Loucy (cell line): Measurements from ENCODE around the gene RAB25.

Experiments
- H2AFZ ChIP-seq: fragments of 200-600 bp; sonication (generic); 2 replicates; pipeline ENCODE4 v1.6.0; 2016; ENCODE audit warnings: antibody characterized with exemption, mild to moderate bottlenecking, low read length, moderate library complexity
- H3F3A ChIP-seq: fragments of 200-600 bp; 2 replicates; pipeline ENCODE4 v1.6.0; 2016; ENCODE audit warnings: antibody characterized with exemption, low read depth, mild to moderate bottlenecking
- H3K27me3 ChIP-seq: fragments of 200-600 bp; sonication (generic); 2 replicates; pipeline ENCODE4 v1.6.1; 2014; ENCODE audit warnings: low read length, mild to moderate bottlenecking; ENCODE audit not compliant: insufficient read depth, poor library complexity, severe bottlenecking
- H3K36me3 ChIP-seq: fragments of 200-600 bp; sonication (generic); 2 replicates; pipeline ENCODE4 v1.6.1; 2016; ENCODE audit warnings: low read length; ENCODE audit not compliant: insufficient read depth
- H3K4me1 ChIP-seq: fragments of 200-600 bp; sonication (generic); 2 replicates; pipeline ENCODE4 v1.5.1; 2014; ENCODE audit warnings: low read length, mild to moderate bottlenecking; ENCODE audit not compliant: insufficient read depth, poor library complexity, severe bottlenecking
- H3K4me2 ChIP-seq: fragments of 200-600 bp; sonication (generic); 2 replicates; pipeline ENCODE4 v1.6.0; 2014; ENCODE audit warnings: antibody characterized with exemption, low read length, low read depth, mild to moderate bottlenecking; ENCODE audit not compliant: poor library complexity, severe bottlenecking
- H3K4me3 ChIP-seq: fragments of 200-600 bp; sonication (generic); 2 replicates; pipeline ENCODE4 v1.5.1; 2014; ENCODE audit warnings: low read length, mild to moderate bottlenecking, mixed read lengths; ENCODE audit not compliant: poor library complexity, severe bottlenecking
- H3K79me2 ChIP-seq: fragments of 200-600 bp; sonication (generic); 2 replicates; pipeline ENCODE4 v1.6.1; 2014; ENCODE audit warnings: low read length; ENCODE audit not compliant: insufficient read depth
- H3K9ac ChIP-seq: fragments of 200-600 bp; sonication (generic); 2 replicates; pipeline ENCODE4 v1.6.0; 2014; ENCODE audit warnings: mild to moderate bottlenecking, low read depth, low read length, moderate library complexity; ENCODE audit not compliant: poor library complexity, severe bottlenecking
- H3K9me2 ChIP-seq: fragments of 200-600 bp; sonication (generic); replicated peaks from 2 replicates; pipeline ENCODE4 v1.6.1; 2016; ENCODE audit warnings: low read depth, low read length, mixed read lengths
- H3K9me3 ChIP-seq: fragments of 200-600 bp; sonication (generic); 2 replicates; pipeline ENCODE4 v1.6.1; 2014; ENCODE audit warnings: mild to moderate bottlenecking, antibody characterized with exemption, low read length, low read depth; ENCODE audit not compliant: insufficient read depth
- H4K20me1 ChIP-seq: fragments of 200-600 bp; sonication (generic); 2 replicates; pipeline ENCODE4 v1.6.0; 2014; ENCODE audit warnings: antibody characterized with exemption, low read length, mild to moderate bottlenecking; ENCODE audit not compliant: insufficient read depth, poor library complexity, severe bottlenecking
- EZH2phosphoT487 ChIP-seq: fragments of 200-600 bp; IDR thresholded peaks from 2 replicates; pipeline ENCODE4 v1.6.1; 2018; ENCODE audit warnings: antibody characterized with exemption, mild to moderate bottlenecking, moderate library complexity, borderline replicate concordance
- TF ChIP-seq, protein P1 (sequence below): fragments of 200-600 bp; sonication (generic); conservative IDR thresholded peaks from 2 replicates; pipeline ENCODE4 v1.5.1; 2014; ENCODE audit warnings: mild to moderate bottlenecking, antibody characterized with exemption, low read length

Gene RAB25

DNA sequence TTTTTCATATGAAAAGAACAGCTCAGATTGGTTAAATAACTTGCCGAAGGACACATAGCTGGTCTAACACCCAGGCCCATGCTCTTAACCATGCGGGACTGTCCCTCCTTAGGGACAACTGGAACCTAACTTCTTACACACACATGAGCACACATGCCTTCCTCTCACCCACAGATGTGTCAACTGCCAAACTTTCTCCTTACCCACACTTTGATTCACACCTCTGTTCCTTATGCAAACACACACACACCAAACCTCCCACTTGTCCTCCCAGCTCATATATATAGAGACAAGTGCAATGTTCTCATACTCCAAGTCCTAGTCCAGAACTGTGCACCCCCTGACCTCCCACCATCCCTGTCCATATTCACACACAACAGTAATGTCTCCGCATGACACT lies 4.3 kb downstream of the RAB25 start:
- H2AFZ ChIP-seq: no peak overlapping the region
- no peak overlapping the region for H3K9ac ChIP-seq
- no peaks in the 10 kb centered on the region for H4K20me1 ChIP-seq
- H3K79me2 ChIP-seq: no peaks in the 10 kb centered on the region
- no peaks in the 10 kb centered on the region for H3K36me3 ChIP-seq
- no peak overlapping the region for H3K4me2 ChIP-seq
- TF ChIP-seq, protein P1, sequence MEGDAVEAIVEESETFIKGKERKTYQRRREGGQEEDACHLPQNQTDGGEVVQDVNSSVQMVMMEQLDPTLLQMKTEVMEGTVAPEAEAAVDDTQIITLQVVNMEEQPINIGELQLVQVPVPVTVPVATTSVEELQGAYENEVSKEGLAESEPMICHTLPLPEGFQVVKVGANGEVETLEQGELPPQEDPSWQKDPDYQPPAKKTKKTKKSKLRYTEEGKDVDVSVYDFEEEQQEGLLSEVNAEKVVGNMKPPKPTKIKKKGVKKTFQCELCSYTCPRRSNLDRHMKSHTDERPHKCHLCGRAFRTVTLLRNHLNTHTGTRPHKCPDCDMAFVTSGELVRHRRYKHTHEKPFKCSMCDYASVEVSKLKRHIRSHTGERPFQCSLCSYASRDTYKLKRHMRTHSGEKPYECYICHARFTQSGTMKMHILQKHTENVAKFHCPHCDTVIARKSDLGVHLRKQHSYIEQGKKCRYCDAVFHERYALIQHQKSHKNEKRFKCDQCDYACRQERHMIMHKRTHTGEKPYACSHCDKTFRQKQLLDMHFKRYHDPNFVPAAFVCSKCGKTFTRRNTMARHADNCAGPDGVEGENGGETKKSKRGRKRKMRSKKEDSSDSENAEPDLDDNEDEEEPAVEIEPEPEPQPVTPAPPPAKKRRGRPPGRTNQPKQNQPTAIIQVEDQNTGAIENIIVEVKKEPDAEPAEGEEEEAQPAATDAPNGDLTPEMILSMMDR: no peak
- no peak for TF ChIP-seq EZH2phosphoT487
- no peaks in the 10 kb centered on the region for H3K9me2 ChIP-seq
- H3F3A ChIP-seq: no peaks in the 10 kb centered on the region
- H3K9me3 ChIP-seq: no peaks in the 10 kb centered on the region
- H3K4me1 ChIP-seq: no peaks in the 10 kb centered on the region
- H3K27me3 ChIP-seq: no peaks in the 10 kb centered on the region
- H3K4me3 ChIP-seq: no peak overlapping the region

DNA sequence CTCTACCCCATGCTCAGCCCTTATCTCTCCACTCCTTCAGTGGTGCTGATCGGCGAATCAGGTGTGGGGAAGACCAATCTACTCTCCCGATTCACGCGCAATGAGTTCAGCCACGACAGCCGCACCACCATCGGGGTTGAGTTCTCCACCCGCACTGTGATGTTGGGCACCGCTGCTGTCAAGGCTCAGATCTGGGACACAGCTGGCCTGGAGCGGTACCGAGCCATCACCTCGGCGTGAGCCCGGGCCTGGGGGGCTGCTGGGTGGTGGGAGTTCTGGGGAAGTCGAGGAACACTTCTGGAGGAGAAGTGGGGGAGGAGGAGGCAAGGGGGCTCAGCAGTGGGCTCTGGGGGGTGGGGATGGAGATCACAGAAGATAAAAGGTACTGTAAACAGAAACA lies 4.9 kb downstream of the RAB25 start:
- H3K9me3 ChIP-seq: no peaks in the 10 kb centered on the region
- no peaks in the 10 kb centered on the region for H3K27me3 ChIP-seq
- H3K79me2 ChIP-seq: no peaks in the 10 kb centered on the region
- no peak overlapping the region for H3K9ac ChIP-seq
- no peaks in the 10 kb centered on the region for H3K36me3 ChIP-seq
- H3F3A ChIP-seq: no peaks in the 10 kb centered on the region
- no peaks in the 10 kb centered on the region for H3K9me2 ChIP-seq
- TF ChIP-seq, protein P1: no peak
- no peak for TF ChIP-seq EZH2phosphoT487
- no peak overlapping the region for H3K4me3 ChIP-seq
- no peak overlapping the region for H2AFZ ChIP-seq
- H3K4me1 ChIP-seq: no peaks in the 10 kb centered on the region
- H3K4me2 ChIP-seq: no peak overlapping the region
- no peaks in the 10 kb centered on the region for H4K20me1 ChIP-seq

DNA sequence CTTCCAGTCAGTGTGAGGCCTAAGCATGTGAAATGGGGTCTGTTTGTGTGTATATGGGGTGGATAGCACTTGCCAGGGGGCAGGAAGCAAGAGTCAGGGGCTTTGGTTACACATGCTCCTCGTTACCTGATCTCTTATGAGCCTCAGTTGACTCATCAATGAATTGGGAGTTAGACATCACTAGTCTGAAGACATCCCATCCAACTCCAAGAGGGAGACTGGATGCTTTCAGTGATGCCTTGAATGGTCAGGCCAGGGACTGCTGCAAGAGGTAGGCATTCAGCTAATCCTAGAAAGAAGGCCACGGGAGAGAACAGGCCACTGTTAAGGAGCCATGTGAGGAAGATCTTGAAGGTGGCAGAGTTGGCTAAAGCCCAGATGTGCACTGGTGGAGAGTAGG lies 6.3 kb downstream of the RAB25 start:
- H3K36me3 ChIP-seq: no peaks in the 10 kb centered on the region
- no peaks in the 10 kb centered on the region for H3K27me3 ChIP-seq
- H3K9me2 ChIP-seq: no peaks in the 10 kb centered on the region
- H3F3A ChIP-seq: no peaks in the 10 kb centered on the region
- H3K4me3 ChIP-seq: no peak overlapping the region
- no peaks in the 10 kb centered on the region for H3K4me1 ChIP-seq
- no peak for TF ChIP-seq EZH2phosphoT487
- TF ChIP-seq, protein P1: no peak
- H3K79me2 ChIP-seq: no peaks in the 10 kb centered on the region
- H3K9ac ChIP-seq: no peak overlapping the region
- no peaks in the 10 kb centered on the region for H3K9me3 ChIP-seq
- H4K20me1 ChIP-seq: no peaks in the 10 kb centered on the region
- no peak overlapping the region for H2AFZ ChIP-seq
- no peak overlapping the region for H3K4me2 ChIP-seq
